ENCODE measurements around the gene PDF.

GRCh38 chr16:69320740-69321073 is 9.7 kb downstream of the PDF start:
- TF ChIP-seq CTCF (IDR thresholded peaks at IDR 0.05): no peak
- TF ChIP-seq TCF7L2 (IDR thresholded peaks at IDR 0.05; ENCODE audit: low read depth, low read length): no peak

Measured in Panc1 (cell line).